Nephron progenitor cell (in vitro differentiated cells): ENCODE measurements around the gene SLC25A4.

Source experiments
- DNase-seq: peaks from one replicate; pipeline ENCODE4 v3.0.0; 2021
- H3K27ac Mint-ChIP-seq: 2 replicates; pipeline ENCODE4 v1.8.0; 2021; ENCODE audit warnings: mild to moderate bottlenecking, moderate library complexity, mixed read lengths
- H3K27me3 Mint-ChIP-seq: 2 replicates; pipeline ENCODE4 v1.8.0; 2021; ENCODE audit warnings: mild to moderate bottlenecking, low read depth, mixed read lengths; ENCODE audit not compliant: poor library complexity
- H3K36me3 Mint-ChIP-seq: 2 replicates; pipeline ENCODE4 v1.8.0; 2021; ENCODE audit warnings: low read depth, mixed read lengths
- H3K4me1 Mint-ChIP-seq: 2 replicates; pipeline ENCODE4 v1.8.0; 2021; ENCODE audit warnings: mixed read lengths
- H3K4me3 Mint-ChIP-seq: 2 replicates; pipeline ENCODE4 v1.8.0; 2021; ENCODE audit warnings: mild to moderate bottlenecking, moderate library complexity, mixed read lengths
- H3K9me3 Mint-ChIP-seq: 2 replicates; pipeline ENCODE4 v1.8.0; 2021; ENCODE audit warnings: mild to moderate bottlenecking, moderate library complexity, mixed read lengths
- TF ChIP-seq, protein P1 (sequence below): fragments of 200-600 bp; sonication (generic); IDR thresholded peaks from 2 replicates; pipeline ENCODE4 v1.5.0; 2021; ENCODE audit warnings: antibody characterized with exemption

Gene SLC25A4

GRCh38 chr4:185108185-185108584 lies 34.9 kb upstream of the SLC25A4 start:
- Mint-ChIP-seq H3K9me3 (peaks cover 4% of the 10 kb centered on the region), H3K4me1 (peaks cover 14% of the 10 kb centered on the region), H3K27ac (no peak overlapping the region), H3K4me3 (no peak overlapping the region), H3K27me3 (peaks cover 10% of the 10 kb centered on the region), H3K36me3 (no peaks in the 10 kb centered on the region)
- TF ChIP-seq, protein P1, sequence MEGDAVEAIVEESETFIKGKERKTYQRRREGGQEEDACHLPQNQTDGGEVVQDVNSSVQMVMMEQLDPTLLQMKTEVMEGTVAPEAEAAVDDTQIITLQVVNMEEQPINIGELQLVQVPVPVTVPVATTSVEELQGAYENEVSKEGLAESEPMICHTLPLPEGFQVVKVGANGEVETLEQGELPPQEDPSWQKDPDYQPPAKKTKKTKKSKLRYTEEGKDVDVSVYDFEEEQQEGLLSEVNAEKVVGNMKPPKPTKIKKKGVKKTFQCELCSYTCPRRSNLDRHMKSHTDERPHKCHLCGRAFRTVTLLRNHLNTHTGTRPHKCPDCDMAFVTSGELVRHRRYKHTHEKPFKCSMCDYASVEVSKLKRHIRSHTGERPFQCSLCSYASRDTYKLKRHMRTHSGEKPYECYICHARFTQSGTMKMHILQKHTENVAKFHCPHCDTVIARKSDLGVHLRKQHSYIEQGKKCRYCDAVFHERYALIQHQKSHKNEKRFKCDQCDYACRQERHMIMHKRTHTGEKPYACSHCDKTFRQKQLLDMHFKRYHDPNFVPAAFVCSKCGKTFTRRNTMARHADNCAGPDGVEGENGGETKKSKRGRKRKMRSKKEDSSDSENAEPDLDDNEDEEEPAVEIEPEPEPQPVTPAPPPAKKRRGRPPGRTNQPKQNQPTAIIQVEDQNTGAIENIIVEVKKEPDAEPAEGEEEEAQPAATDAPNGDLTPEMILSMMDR, result no peak
- no peak for DNase-seq

- Mint-ChIP-seq H3K9me3 (peaks cover 4% of the 10 kb centered on the region), H3K27ac (no peak overlapping the region), H3K4me1 (peaks cover 19% of the 10 kb centered on the region), H3K4me3 (no peak overlapping the region), H3K27me3 (peaks cover 7% of the 10 kb centered on the region), H3K36me3 (no peaks in the 10 kb centered on the region)
- no peak for DNase-seq
- TF ChIP-seq, protein P1, result no peak
Observed at GRCh38 chr4:185108669-185109068, 34.4 kb upstream of the SLC25A4 start.

DNA sequence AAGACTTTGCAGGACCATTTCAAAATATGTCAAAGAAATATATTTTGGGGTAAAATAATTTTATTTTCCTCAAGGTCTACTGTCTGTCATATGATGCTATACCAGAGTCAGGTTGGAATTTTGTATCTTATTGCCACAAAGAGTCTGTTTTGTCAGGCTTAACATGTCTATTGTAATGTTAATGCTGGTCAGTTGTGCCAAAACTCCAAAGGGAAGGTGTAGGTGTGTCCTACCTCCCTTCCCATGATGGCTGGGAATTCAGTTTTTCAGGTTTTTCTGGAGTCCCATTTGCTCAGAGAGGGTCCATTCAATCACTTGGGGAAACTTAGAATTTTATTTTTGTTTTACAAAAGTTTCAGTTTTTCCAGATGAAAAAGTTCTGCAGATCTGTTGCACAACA lies 33.3 kb upstream of the SLC25A4 start:
- Mint-ChIP-seq H3K4me1 (peaks cover 20% of the 10 kb centered on the region), H3K27me3 (peaks cover 7% of the 10 kb centered on the region), H3K9me3 (peaks cover 4% of the 10 kb centered on the region), H3K27ac (no peak overlapping the region), H3K36me3 (no peaks in the 10 kb centered on the region), H3K4me3 (no peak overlapping the region)
- no peak for DNase-seq
- TF ChIP-seq, protein P1, result no peak

- Mint-ChIP-seq H3K4me3 (no peak overlapping the region), H3K27me3 (peaks cover 7% of the 10 kb centered on the region), H3K4me1 (peaks cover 24% of the 10 kb centered on the region), H3K36me3 (no peaks in the 10 kb centered on the region), H3K9me3 (peaks cover 4% of the 10 kb centered on the region), H3K27ac (no peak overlapping the region)
- TF ChIP-seq, protein P1, result no peak
- DNase-seq, result no peak
Observed at GRCh38 chr4:185110375-185110823, 32.7 kb upstream of the SLC25A4 start.

DNA sequence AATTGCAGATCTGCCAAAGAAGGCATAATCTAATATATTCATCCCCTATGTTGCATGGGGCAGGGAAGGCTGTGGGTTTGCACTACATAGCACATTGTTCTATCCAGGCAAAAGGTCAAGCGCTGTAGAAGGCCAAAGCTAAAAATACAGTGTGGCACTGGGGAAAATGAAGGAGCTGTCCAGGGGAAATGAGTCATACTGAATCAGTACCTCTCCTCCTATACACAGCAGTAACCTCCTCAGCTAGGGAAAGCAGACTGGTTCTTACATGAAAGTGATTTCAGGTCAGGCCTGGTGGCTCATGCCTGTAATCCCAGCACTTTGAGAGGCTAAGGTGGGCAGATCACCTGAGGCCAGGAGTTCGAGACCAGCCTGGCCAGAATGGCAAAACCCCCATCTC lies 31.0 kb upstream of the SLC25A4 start:
- no peaks in the 10 kb centered on the region for H3K36me3 Mint-ChIP-seq
- H3K27ac Mint-ChIP-seq, result no peak overlapping the region

DNA sequence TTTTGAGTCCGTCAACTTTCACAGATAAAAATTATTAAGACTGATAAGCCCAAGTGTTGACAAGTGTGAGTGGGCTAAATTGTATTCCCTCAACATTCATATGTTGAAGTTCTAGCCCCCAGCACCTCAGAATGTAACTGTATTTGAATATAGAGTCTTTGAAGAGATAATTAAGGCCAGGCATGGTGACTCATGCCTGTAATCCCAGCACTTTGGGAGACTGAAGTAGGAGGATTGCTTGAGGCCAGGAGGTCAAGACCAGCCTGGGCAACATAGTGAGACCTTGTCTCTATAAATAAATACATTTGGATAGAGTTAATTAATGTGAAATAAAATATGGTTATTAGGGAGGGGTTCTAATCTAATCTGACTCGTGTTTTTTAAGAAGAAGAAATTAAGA lies 29.7 kb upstream of the SLC25A4 start:
- no peak overlapping the region for H3K4me3 Mint-ChIP-seq
- H3K36me3 Mint-ChIP-seq, result no peaks in the 10 kb centered on the region
- peaks cover 38% of the 10 kb centered on the region for H3K4me1 Mint-ChIP-seq
- DNase-seq, result no peak
- H3K27me3 Mint-ChIP-seq, result peaks cover 4% of the 10 kb centered on the region
- H3K9me3 Mint-ChIP-seq, result peaks cover 4% of the 10 kb centered on the region
- TF ChIP-seq, protein P1, result no peak
- no peak overlapping the region for H3K27ac Mint-ChIP-seq

More for the DNA sequence above, 31.0 kb upstream of the SLC25A4 start:
- Mint-ChIP-seq H3K4me1 (peaks cover 26% of the 10 kb centered on the region), H3K4me3 (no peak overlapping the region), H3K9me3 (peaks cover 4% of the 10 kb centered on the region), H3K27me3 (peaks cover 7% of the 10 kb centered on the region)
- DNase-seq, result no peak
- TF ChIP-seq, protein P1, result no peak
